CD14-positive monocyte (primary cell): ENCODE results near the gene S100A4. TPM values are rescaled to one million over a fixed set of nuclear protein-coding genes. Genes with fewer than 3 reads are reported as not detected.

Experiments
- DNase-seq, 3 donors: peaks; one replicate each; pipeline ENCODE4 v3.0.0-alpha.2; 2011 to 2022
- H2AFZ ChIP-seq: 2 replicates; pipeline ENCODE4 v1.6.0; 2012; ENCODE audit warnings: mild to moderate bottlenecking, low read depth, low read length, inconsistent platforms; ENCODE audit not compliant: insufficient read depth, poor library complexity, severe bottlenecking
- H3K27ac ChIP-seq, 2 donors: 1 replicate in 1 of 2; 2 replicates in 1 of 2; pipeline ENCODE4 v1.5.1; 2012 to 2013; ENCODE audit warnings: low read length in 2 of 2, control low read depth in 1 of 2, inconsistent platforms in 1 of 2, low read depth in 1 of 2, mild to moderate bottlenecking in 1 of 2
- H3K27me3 ChIP-seq, 2 donors: one replicate each; pipeline versions ENCODE4 v1.6.0 to v1.6.1; 2011 to 2013; ENCODE audit warnings: low read length in 2 of 2; ENCODE audit not compliant: control insufficient read depth in 2 of 2, insufficient read depth in 2 of 2
- H3K36me3 ChIP-seq, 2 donors: replicated peaks in 1 of 2; 1 replicate in 1 of 2; 2 replicates in 1 of 2; pipeline versions ENCODE4 v1.5.1 to v1.6.1; 2012 to 2013; ENCODE audit warnings: low read length in 2 of 2, control low read depth in 1 of 2, inconsistent platforms in 1 of 2, mild to moderate bottlenecking in 1 of 2; ENCODE audit not compliant: insufficient read depth in 2 of 2, control insufficient read depth in 1 of 2
- H3K4me1 ChIP-seq, 2 donors: 1 replicate in 1 of 2; 2 replicates in 1 of 2; pipeline versions ENCODE4 v1.5.1 to v1.6.1; 2012 to 2013; ENCODE audit warnings: low read length in 2 of 2, control low read depth in 1 of 2, inconsistent platforms in 1 of 2, mild to moderate bottlenecking in 1 of 2, moderate library complexity in 1 of 2; ENCODE audit not compliant: insufficient read depth in 2 of 2, control insufficient read depth in 1 of 2
- H3K4me2 ChIP-seq: replicated peaks from 2 replicates; pipeline ENCODE3; 2012; ENCODE audit warnings: low read length, moderate library complexity, mild to moderate bottlenecking; ENCODE audit not compliant: poor library complexity, severe bottlenecking; ENCODE audit errors: extremely low read depth
- H3K4me3 ChIP-seq, 3 experiments: fragments of 200-600 bp in 1 of 3; sonication (generic) in 1 of 3; replicated peaks in 1 of 3; 1 replicate in 2 of 3; 2 replicates in 1 of 3; pipeline ENCODE4 v1.5.1; 2011 to 2013; ENCODE audit warnings: low read length in 3 of 3, mild to moderate bottlenecking in 3 of 3, control low read depth in 2 of 3, low read depth in 2 of 3, inconsistent platforms in 1 of 3, moderate library complexity in 1 of 3
- H3K79me2 ChIP-seq: 2 replicates; pipeline ENCODE4 v1.6.0; 2012; ENCODE audit warnings: mild to moderate bottlenecking, control low read depth, inconsistent platforms, low read length, moderate library complexity; ENCODE audit not compliant: insufficient read depth
- H3K9ac ChIP-seq: 2 replicates; pipeline ENCODE4 v1.6.0; 2017; ENCODE audit warnings: low read length, mild to moderate bottlenecking; ENCODE audit not compliant: insufficient read depth, poor library complexity, severe bottlenecking
- H3K9me3 ChIP-seq, 2 donors: replicated peaks in 1 of 2; 1 replicate in 1 of 2; 2 replicates in 1 of 2; pipeline versions ENCODE4 v1.5.1 to v1.6.1; 2012 to 2013; ENCODE audit warnings: low read length in 2 of 2, control low read depth in 1 of 2; ENCODE audit not compliant: control insufficient read depth in 1 of 2, insufficient read depth in 1 of 2
- H4K20me1 ChIP-seq: 2 replicates; pipeline ENCODE4 v1.6.0; 2012; ENCODE audit warnings: mild to moderate bottlenecking, low read length, control low read depth, moderate library complexity; ENCODE audit not compliant: insufficient read depth
- H3K27ac Mint-ChIP-seq, 7 donors: one replicate each; pipeline ENCODE4 v1.8.0; 2020; ENCODE audit warnings: mild to moderate bottlenecking in 7 of 7, mixed read lengths in 7 of 7, moderate library complexity in 6 of 7, inconsistent platforms in 2 of 7
- H3K27me3 Mint-ChIP-seq, 3 donors: one replicate each; pipeline ENCODE4 v1.8.0; 2021 to 2022; ENCODE audit warnings: low read depth in 3 of 3, mild to moderate bottlenecking in 3 of 3, mixed read lengths in 3 of 3, moderate library complexity in 3 of 3, inconsistent platforms in 1 of 3
- H3K36me3 Mint-ChIP-seq, 2 donors: one replicate each; pipeline ENCODE4 v1.8.0; 2020; ENCODE audit warnings: mixed read lengths in 2 of 2, inconsistent platforms in 1 of 2, mild to moderate bottlenecking in 1 of 2
- H3K4me1 Mint-ChIP-seq: one replicate; pipeline ENCODE4 v1.8.0; 2020; ENCODE audit warnings: mild to moderate bottlenecking, mixed read lengths
- H3K4me3 Mint-ChIP-seq, 2 donors: one replicate each; pipeline ENCODE4 v1.8.0; 2020; ENCODE audit warnings: mild to moderate bottlenecking in 2 of 2, mixed read lengths in 2 of 2, moderate library complexity in 1 of 2
- H3K9me3 Mint-ChIP-seq, 7 donors: one replicate each; pipeline ENCODE4 v1.8.0; 2020 to 2022; ENCODE audit warnings: mixed read lengths in 7 of 7, mild to moderate bottlenecking in 6 of 7, moderate library complexity in 6 of 7, inconsistent platforms in 2 of 7
- CTCF ChIP-seq: fragments of 200-600 bp; IDR thresholded peaks from one replicate; pipeline ENCODE4 v1.8.0; 2022; ENCODE audit warnings: antibody characterized with exemption, mild to moderate bottlenecking
- WGBS: methylation state at CpG from one replicate; pipeline ENCODE4 v1.1.5; 2013; ENCODE audit warnings: missing lambda C conversion rate; ENCODE audit not compliant: insufficient coverage; 5-methylcytosine and 5-hydroxymethylcytosine counted together
- intact Hi-C, 2 donors: fragments of 100-400 bp; cut with micrococcal nuclease; formaldehyde crosslinking; loops; one replicate each; pipeline versions ENCODE4 v1.15.0 to v1.15.1; 2023
- polyA plus RNA-seq, 3 donors: library from polyadenylated mRNA; depleted of rRNA in 1 of 3; unstranded in 2 of 3; stranded (reverse) in 1 of 3; fragments of 300-500 nt in 2 of 3; fragments of >200 nt in 1 of 3; fragmentation: Illumina TruSeq in 2 of 3; gene quantifications; 1 replicate in 2 of 3; 2 replicates in 1 of 3; pipeline ENCODE4 v1.2.3, GENCODE V29; 2012 to 2021

The S100A4 gene
- polyA plus RNA-seq, 3 donors = 4,538 to 7,344 (median 6,092) TPM

- Histone ChIP-seq H3K27me3 (no peaks in the 10 kb centered on the region), H3K27ac (no peak overlapping the region), H4K20me1 (no peaks in the 10 kb centered on the region), H3K9ac (no peak overlapping the region), H3K4me3 (no peak overlapping the region), H3K79me2 (no peaks in the 10 kb centered on the region), H3K9me3 (no peaks in the 10 kb centered on the region), H3K4me2 (no peak overlapping the region), H2AFZ (no peak overlapping the region), H3K4me1 (peaks cover 31 to 39% of the 10 kb centered on the region in 2 donors), H3K36me3 (no peaks in the 10 kb centered on the region)
- peak in 2 of 3 donors; percentile 62 to 63 for DNase-seq
- Mint-ChIP-seq H3K27me3 (peaks cover 1 to 2% (median 2%) of the 10 kb centered on the region in 3 donors), H3K27ac (peak overlapping the region in 3 of 7 donors; percentile 5 to 47 (median 34)), H3K4me1 (peaks cover 37% of the 10 kb centered on the region), H3K4me3 (no peak overlapping the region), H3K9me3 (no peaks in the 10 kb centered on the region), H3K36me3 (peaks cover 0 to 4% of the 10 kb centered on the region in 2 donors)
- no peak for TF ChIP-seq CTCF
- WGBS = 88% methylated on average over 1 of the region's 1 CpG
- intact Hi-C loops = no loop called here
Measured at GRCh38 chr1:153556348-153556747, 10.7 kb upstream of the S100A4 start.

GRCh38 chr1:153553830-153554541, 8.4 kb upstream of the S100A4 start:
- H3K36me3 ChIP-seq = no peaks in the 10 kb centered on the region
- peak overlapping the region in 1 of 2 donors; percentile 75 for H3K27ac ChIP-seq
- H3K27me3 Mint-ChIP-seq = peaks cover 1 to 3% (median 2%) of the 10 kb centered on the region in 3 donors
- H3K9me3 Mint-ChIP-seq = no peaks in the 10 kb centered on the region
- no peaks in the 10 kb centered on the region for H4K20me1 ChIP-seq
- H3K4me3 ChIP-seq = no peak overlapping the region
- intact Hi-C loops = no loop called here
- H3K36me3 Mint-ChIP-seq = peaks cover 2 to 9% of the 10 kb centered on the region in 2 donors
- peak overlapping the region; percentile 27 for H3K9ac ChIP-seq
- H3K9me3 ChIP-seq = no peaks in the 10 kb centered on the region
- no peak overlapping the region for H3K4me3 Mint-ChIP-seq
- no peak overlapping the region for H3K4me2 ChIP-seq
- H3K27me3 ChIP-seq = no peaks in the 10 kb centered on the region
- no peak for TF ChIP-seq CTCF
- H2AFZ ChIP-seq = no peak overlapping the region
- peaks cover 2% of the 10 kb centered on the region for H3K79me2 ChIP-seq
- peak overlapping the region in 6 of 7 donors; percentile 55 to 89 (median 71) for H3K27ac Mint-ChIP-seq
- peak; percentile 61 to 81 (median 80) for DNase-seq
- peaks cover 59% of the 10 kb centered on the region for H3K4me1 Mint-ChIP-seq
- WGBS = no CpG with 5 or more reads among the region's 2 CpGs
- peaks cover 54 to 63% of the 10 kb centered on the region in 2 donors for H3K4me1 ChIP-seq
